Gastroesophageal sphincter (tissue), 4 donors: ENCODE measurements around the gene RTCA. TPM values are rescaled to one million over a fixed set of nuclear protein-coding genes. Genes with fewer than 3 reads are reported as not detected.
"Not testable (repeated sequence)": the region's sequence is repeated elsewhere in the genome, so short reads cannot be mapped to it uniquely, and the experiment has no call there.

ENCODE experiments used
- ATAC-seq: fragments of 150-250 bp; one replicate; pipeline ENCODE4 v1.9.1; 2016; ENCODE audit warnings: mild to moderate bottlenecking, moderate library complexity
- H3K27ac ChIP-seq, 4 donors: fragments of 200-600 bp; sonication (generic) in 3 of 4; 1 replicate in 3 of 4; 2 replicates in 1 of 4; pipeline ENCODE4 v1.5.1; 2016 to 2019
- H3K27me3 ChIP-seq: fragments of 200-600 bp; sonication (generic); one replicate; pipeline ENCODE4 v1.5.1; 2019
- H3K36me3 ChIP-seq, 2 donors: fragments of 200-600 bp; sonication (generic); one replicate each; pipeline ENCODE4 v1.5.1; 2019; ENCODE audit warnings: control low read depth in 1 of 2
- H3K4me1 ChIP-seq, 3 donors: fragments of 200-600 bp; sonication (generic); 1 replicate in 2 of 3; 2 replicates in 1 of 3; pipeline ENCODE4 v1.5.1; 2016 to 2019; ENCODE audit warnings: control low read depth in 2 of 3
- H3K4me3 ChIP-seq, 2 donors: fragments of 200-600 bp; sonication (generic); one replicate each; pipeline ENCODE4 v1.5.1; 2019; ENCODE audit warnings: mild to moderate bottlenecking in 1 of 2, moderate library complexity in 1 of 2
- H3K9me3 ChIP-seq, 3 donors: fragments of 200-600 bp; sonication (generic); one replicate each; pipeline ENCODE4 v1.5.1; 2017 to 2019; ENCODE audit warnings: control low read depth in 2 of 3
- CTCF ChIP-seq, 4 experiments: fragments of 200-600 bp in 2 of 4; fragments of 450-650 bp in 2 of 4; sonication (generic) in 1 of 4; IDR thresholded peaks; one replicate each; pipeline ENCODE4 v1.5.1; 2017 to 2019; ENCODE audit warnings: antibody characterized with exemption in 4 of 4, mild to moderate bottlenecking in 2 of 4, moderate library complexity in 2 of 4
- EP300 ChIP-seq: sonication (generic); formaldehyde crosslinking; IDR thresholded peaks from one replicate; pipeline ENCODE4 v1.6.1; 2017; ENCODE audit warnings: antibody characterized with exemption, mild to moderate bottlenecking
- POLR2A ChIP-seq, 2 donors: fragments of 450-650 bp; IDR thresholded peaks; one replicate each; pipeline ENCODE4 v1.6.1; 2017; ENCODE audit warnings: antibody characterized with exemption in 2 of 2, mild to moderate bottlenecking in 2 of 2, moderate library complexity in 1 of 2
- POLR2AphosphoS5 ChIP-seq: sonication (generic); formaldehyde crosslinking; IDR thresholded peaks from one replicate; pipeline ENCODE4 v1.6.1; 2017; ENCODE audit warnings: antibody characterized with exemption
- WGBS, 2 donors: methylation state at CpG; one replicate each; pipeline ENCODE4 v1.1.5; 2018; ENCODE audit warnings: low coverage in 1 of 2; 5-methylcytosine and 5-hydroxymethylcytosine counted together
- total RNA-seq, 4 donors: library from RNA; depleted of rRNA; stranded (reverse); fragments of >200 nt; gene quantifications; one replicate each; pipeline ENCODE4 v1.1.0, GENCODE V29; 2016

RTCA gene
- total RNA-seq, 4 donors from 2014 or later = 13.2 to 27.1 (median 17.7) TPM

GRCh38 chr1:100229681-100230443 lies 36.2 kb upstream of the RTCA start:
- 45 to 57% methylated on average over 4 of the region's 4 CpGs for WGBS, 2 donors
- TF ChIP-seq CTCF (IDR thresholded peaks at IDR 0.05) (no peak), POLR2A (IDR thresholded peaks at IDR 0.05) (no peak), POLR2AphosphoS5 (no peak), EP300 (no peak)
- no peak for ATAC-seq
- Histone ChIP-seq H3K4me1 (no peaks in the 10 kb centered on the region), H3K36me3 (peaks cover 0 to 75% of the 10 kb centered on the region in 2 donors), H3K27ac (no peak overlapping the region), H3K4me3 (no peak overlapping the region), H3K27me3 (no peaks in the 10 kb centered on the region), H3K9me3 (no peaks in the 10 kb centered on the region)

- no peak for TF ChIP-seq CTCF (IDR thresholded peaks at IDR 0.05)
- no peak for TF ChIP-seq POLR2A (IDR thresholded peaks at IDR 0.05)
- TF ChIP-seq POLR2AphosphoS5 = no peak
- TF ChIP-seq EP300 = no peak
- ATAC-seq = no peak
- H3K9me3 ChIP-seq = no peaks in the 10 kb centered on the region
- H3K4me3 ChIP-seq = no peak overlapping the region
- H3K27me3 ChIP-seq = no peaks in the 10 kb centered on the region
- 77 to 86% methylated on average over 2 of the region's 2 CpGs for WGBS, 2 donors
- no peak overlapping the region for H3K27ac ChIP-seq
- peaks cover 0 to 75% of the 10 kb centered on the region in 2 donors for H3K36me3 ChIP-seq
- H3K4me1 ChIP-seq = no peaks in the 10 kb centered on the region
Observed at GRCh38 chr1:100230765-100231164, 35.3 kb upstream of the RTCA start.

GRCh38 chr1:100231721-100232120 lies 34.3 kb upstream of the RTCA start:
- TF ChIP-seq POLR2AphosphoS5 (no peak), CTCF (IDR thresholded peaks at IDR 0.05) (no peak), EP300 (no peak), POLR2A (IDR thresholded peaks at IDR 0.05) (no peak)
- H3K36me3 ChIP-seq = peaks cover 0 to 79% of the 10 kb centered on the region in 2 donors

DNA sequence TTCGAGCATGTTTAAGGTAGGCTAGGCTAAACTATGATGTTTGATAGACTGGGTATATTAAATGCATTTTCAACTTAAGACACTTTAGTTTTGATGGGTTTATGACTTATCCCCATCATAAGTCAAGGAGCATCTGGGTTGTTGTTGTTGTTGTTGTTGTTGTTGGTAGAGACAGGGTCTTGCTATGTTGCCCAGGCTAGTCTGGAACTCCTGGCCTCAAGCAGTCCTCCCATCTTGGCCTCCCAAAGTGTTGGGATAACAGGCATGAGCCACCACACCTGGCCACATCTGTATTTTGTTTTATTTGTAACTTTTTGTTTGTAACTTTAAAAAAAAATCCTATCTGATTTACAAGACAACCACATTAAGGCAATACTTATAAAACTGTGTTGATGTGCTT lies 33.9 kb upstream of the RTCA start:
- Histone ChIP-seq H3K4me1 (no peaks in the 10 kb centered on the region), H3K27ac (no peak overlapping the region), H3K36me3 (peaks cover 0 to 79% of the 10 kb centered on the region in 2 donors), H3K9me3 (no peaks in the 10 kb centered on the region), H3K27me3 (no peaks in the 10 kb centered on the region), H3K4me3 (no peak overlapping the region)
- no peak for ATAC-seq
- TF ChIP-seq CTCF (IDR thresholded peaks at IDR 0.05) (no peak), POLR2A (IDR thresholded peaks at IDR 0.05) (no peak), EP300 (no peak), POLR2AphosphoS5 (no peak)
- WGBS, 2 donors = 91 to 100% methylated on average over 1 of the region's 1 CpG

More at GRCh38 chr1:100231721-100232120, 34.3 kb upstream of the RTCA start:
- H3K9me3 ChIP-seq = no peaks in the 10 kb centered on the region
- no peaks in the 10 kb centered on the region for H3K4me1 ChIP-seq
- no peaks in the 10 kb centered on the region for H3K27me3 ChIP-seq
- H3K4me3 ChIP-seq = no peak overlapping the region
- H3K27ac ChIP-seq = no peak overlapping the region
- 84 to 85% methylated on average over 2 of the region's 2 CpGs for WGBS, 2 donors
- ATAC-seq = no peak

DNA sequence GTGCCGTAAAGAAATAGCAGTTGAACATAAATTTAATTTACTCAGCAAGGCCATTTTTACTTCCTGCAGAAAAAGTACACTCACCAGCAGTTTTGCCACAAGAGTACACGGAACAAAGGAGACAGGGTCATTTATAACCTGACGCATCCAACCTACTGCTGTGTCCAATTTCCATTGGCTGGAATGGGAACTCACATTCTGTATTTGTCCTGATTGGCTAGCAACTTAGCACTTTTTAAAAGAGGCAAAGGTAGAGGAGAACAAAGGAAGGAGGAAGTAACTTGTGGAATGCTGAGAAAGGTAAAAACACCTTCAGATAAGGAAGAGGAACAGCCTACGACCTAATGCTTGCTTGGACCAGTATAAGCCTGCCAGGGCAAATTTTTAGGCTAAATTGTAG lies 32.5 kb upstream of the RTCA start:
- not testable (repeated sequence) for ATAC-seq, H3K9me3 ChIP-seq, H3K4me1 ChIP-seq, H3K27ac ChIP-seq, H3K27me3 ChIP-seq, H3K4me3 ChIP-seq
- H3K36me3 ChIP-seq = peaks cover 0 to 81% of the 10 kb centered on the region in 2 donors
- 74 to 78% methylated on average over 4 of the region's 4 CpGs for WGBS, 2 donors
